Neural progenitor cell (in vitro differentiated cells): ENCODE measurements around the gene IL5RA.

Source experiments
- CTCF ChIP-seq: fragments of 200-600 bp; sonication (generic); IDR thresholded peaks from 2 replicates; pipeline ENCODE4 v1.5.1; 2017; ENCODE audit warnings: antibody characterized with exemption, mild to moderate bottlenecking
- EZH2 ChIP-seq: fragments of 200-600 bp; sonication (generic); IDR thresholded peaks from 2 replicates; pipeline ENCODE4 v1.6.1; 2017; ENCODE audit warnings: antibody characterized with exemption, mild to moderate bottlenecking, moderate library complexity

DNA sequence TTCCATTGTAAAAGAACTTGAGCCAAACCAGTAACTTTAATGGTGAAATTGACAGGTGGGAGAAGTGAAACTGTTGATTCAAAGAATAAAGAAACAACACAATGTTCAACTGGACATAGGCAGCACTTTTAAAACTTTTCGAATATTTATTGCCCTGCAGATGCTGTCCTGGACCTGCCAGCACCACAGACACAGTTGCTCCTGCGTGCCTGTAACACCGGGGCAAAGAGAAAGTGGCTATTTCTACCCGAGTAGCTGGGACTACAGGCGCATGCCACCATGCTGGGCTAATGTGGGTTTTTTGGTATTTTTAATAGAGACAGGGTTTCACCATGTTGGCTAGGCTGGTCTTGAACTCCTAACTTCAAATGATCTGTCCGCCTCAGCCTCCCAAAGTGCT is 7.4 kb downstream of the IL5RA start:
- TF ChIP-seq CTCF: no peak
- TF ChIP-seq EZH2: no peak
